Vagina (tissue), 2 donors: ENCODE results near the gene SLC2A6.

Source experiments
- POLR2A ChIP-seq, 2 donors: fragments of 450-650 bp; IDR thresholded peaks; one replicate each; pipeline ENCODE4 v1.6.1; 2017; ENCODE audit warnings: antibody characterized with exemption in 2 of 2, mild to moderate bottlenecking in 2 of 2, moderate library complexity in 2 of 2
- TF ChIP-seq, protein P1 (sequence below), 3 experiments: fragments of 450-650 bp in 2 of 3; fragments of 200-600 bp in 1 of 3; sonication (generic) in 1 of 3; IDR thresholded peaks; one replicate each; pipeline ENCODE4 v1.5.1; 2017 to 2019; ENCODE audit warnings: antibody characterized with exemption in 3 of 3, mild to moderate bottlenecking in 2 of 3, moderate library complexity in 2 of 3

DNA sequence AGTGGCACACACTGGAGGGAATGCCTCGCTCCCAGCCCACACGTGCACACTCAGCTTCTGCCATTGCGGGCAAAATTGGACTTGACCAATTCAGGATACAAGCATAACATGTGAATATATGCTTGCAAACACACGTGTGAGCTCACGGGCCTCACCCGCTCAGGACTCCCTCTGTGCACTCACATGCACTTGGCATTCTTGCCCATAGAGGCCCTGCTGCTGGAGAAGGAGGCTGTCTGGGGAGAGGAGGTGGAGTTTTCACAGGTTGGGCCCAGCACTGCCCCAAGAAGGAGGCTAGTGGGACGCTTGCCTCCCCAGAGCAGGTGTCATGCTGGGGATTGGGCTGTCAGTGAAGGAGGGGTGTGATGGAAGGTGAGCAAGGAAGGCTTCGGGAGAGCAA is 44.2 kb upstream of the SLC2A6 start:
- TF ChIP-seq, protein P1, sequence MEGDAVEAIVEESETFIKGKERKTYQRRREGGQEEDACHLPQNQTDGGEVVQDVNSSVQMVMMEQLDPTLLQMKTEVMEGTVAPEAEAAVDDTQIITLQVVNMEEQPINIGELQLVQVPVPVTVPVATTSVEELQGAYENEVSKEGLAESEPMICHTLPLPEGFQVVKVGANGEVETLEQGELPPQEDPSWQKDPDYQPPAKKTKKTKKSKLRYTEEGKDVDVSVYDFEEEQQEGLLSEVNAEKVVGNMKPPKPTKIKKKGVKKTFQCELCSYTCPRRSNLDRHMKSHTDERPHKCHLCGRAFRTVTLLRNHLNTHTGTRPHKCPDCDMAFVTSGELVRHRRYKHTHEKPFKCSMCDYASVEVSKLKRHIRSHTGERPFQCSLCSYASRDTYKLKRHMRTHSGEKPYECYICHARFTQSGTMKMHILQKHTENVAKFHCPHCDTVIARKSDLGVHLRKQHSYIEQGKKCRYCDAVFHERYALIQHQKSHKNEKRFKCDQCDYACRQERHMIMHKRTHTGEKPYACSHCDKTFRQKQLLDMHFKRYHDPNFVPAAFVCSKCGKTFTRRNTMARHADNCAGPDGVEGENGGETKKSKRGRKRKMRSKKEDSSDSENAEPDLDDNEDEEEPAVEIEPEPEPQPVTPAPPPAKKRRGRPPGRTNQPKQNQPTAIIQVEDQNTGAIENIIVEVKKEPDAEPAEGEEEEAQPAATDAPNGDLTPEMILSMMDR (IDR thresholded peaks at IDR 0.05), result no peak
- TF ChIP-seq POLR2A (IDR thresholded peaks at IDR 0.05), result no peak
